ENCODE results near the gene CLRN2.

CLRN2 gene

DNA sequence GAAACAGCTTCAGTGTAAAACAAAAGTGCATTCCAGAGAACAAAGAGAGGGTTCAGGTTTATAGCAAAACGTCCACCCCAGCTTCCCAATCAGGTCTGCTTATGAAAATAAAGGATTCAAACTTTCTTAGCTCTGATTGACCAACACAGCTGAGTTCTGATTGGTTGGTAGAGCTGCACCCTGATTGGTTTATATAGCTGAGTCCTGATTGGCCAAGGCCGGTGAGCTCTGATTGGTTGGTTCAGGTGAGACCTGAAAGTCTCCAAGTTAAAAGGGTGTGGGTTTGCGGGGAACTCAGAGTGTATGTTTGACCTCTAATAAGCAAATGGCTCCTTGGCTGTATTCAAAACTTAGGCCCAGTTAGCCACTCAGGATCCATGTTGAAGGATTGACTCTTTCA is 20.9 kb downstream of the CLRN2 start:
- TF ChIP-seq CTCF (IDR thresholded peaks at IDR 0.05): no peak

- TF ChIP-seq CTCF (IDR thresholded peaks at IDR 0.05): no peak
These were observed 29.2 kb downstream of the CLRN2 start for GRCh38 chr4:17544205-17544604.

DNA sequence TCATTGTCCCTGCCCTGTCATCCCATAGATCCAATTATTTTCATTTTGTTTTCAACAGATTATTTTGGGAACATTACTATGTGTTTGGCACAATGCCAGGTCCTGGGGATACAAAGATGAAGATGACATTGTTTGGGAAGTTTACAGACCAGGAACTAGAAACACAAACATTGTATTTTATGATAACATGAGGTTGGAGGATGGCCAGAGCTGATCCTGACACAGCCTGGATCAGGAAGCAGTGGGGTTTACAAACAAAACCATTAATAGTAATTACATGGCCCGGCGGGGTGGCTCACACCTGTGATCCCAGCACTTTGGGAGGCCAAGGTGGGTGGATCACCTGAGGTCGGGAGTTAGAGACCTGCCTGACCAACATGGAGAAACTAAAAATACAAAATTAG is 29.9 kb downstream of the CLRN2 start:
- TF ChIP-seq CTCF (IDR thresholded peaks at IDR 0.05): no peak

GRCh38 chr4:17545374-17546140 is 30.6 kb downstream of the CLRN2 start:
- no peak for TF ChIP-seq CTCF (IDR thresholded peaks at IDR 0.05)

- no peak for TF ChIP-seq CTCF (IDR thresholded peaks at IDR 0.05)
These were observed 31.3 kb downstream of the CLRN2 start for GRCh38 chr4:17546222-17546621.

DNA sequence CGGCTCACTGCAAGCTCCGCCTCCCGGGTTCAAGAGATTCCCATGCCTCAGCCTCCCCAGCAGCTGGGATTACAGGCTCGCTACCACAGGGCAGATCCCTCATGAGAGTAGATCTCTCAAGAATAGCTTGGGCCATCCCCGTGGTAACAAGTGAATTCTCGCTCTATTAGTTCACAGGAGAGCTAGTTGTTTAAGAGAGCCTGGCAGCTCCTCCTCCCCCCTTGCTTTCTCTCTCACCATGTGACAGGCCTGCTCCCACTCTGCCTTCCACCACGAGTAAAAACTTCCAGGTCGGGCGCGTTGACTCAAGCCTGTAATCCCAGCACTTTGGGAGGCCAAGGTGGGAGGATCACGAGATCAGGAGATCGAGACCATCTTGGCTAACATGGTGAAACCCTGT is 31.7 kb downstream of the CLRN2 start:
- TF ChIP-seq CTCF (IDR thresholded peaks at IDR 0.05): no peak

- TF ChIP-seq CTCF (IDR thresholded peaks at IDR 0.05): no peak
These were observed 35.6 kb downstream of the CLRN2 start for GRCh38 chr4:17550549-17550948.

- no peak for TF ChIP-seq CTCF (IDR thresholded peaks at IDR 0.05)
These were observed 37.5 kb downstream of the CLRN2 start for GRCh38 chr4:17552427-17552826.
